IPS-11a (cell line): ENCODE measurements around the gene CD28.

Source experiments
- H3K4me3 ChIP-seq: one replicate; pipeline ENCODE4 v1.5.1; 2013; ENCODE audit warnings: low read depth, low read length, control low read depth

The CD28 gene

GRCh38 chr2:203713381-203713780, 6.9 kb downstream of the CD28 start:
- no peak overlapping the region for H3K4me3 ChIP-seq

GRCh38 chr2:203714112-203714511, 7.7 kb downstream of the CD28 start:
- no peak overlapping the region for H3K4me3 ChIP-seq

- H3K4me3 ChIP-seq: no peak overlapping the region
These were observed 9.3 kb downstream of the CD28 start for GRCh38 chr2:203715744-203716143.

GRCh38 chr2:203718087-203718486, 11.6 kb downstream of the CD28 start:
- no peak overlapping the region for H3K4me3 ChIP-seq

GRCh38 chr2:203719456-203720410, 13.3 kb downstream of the CD28 start:
- no peak overlapping the region for H3K4me3 ChIP-seq

GRCh38 chr2:203720915-203721672, 14.7 kb downstream of the CD28 start:
- no peak overlapping the region for H3K4me3 ChIP-seq

- no peak overlapping the region for H3K4me3 ChIP-seq
These were observed 15.4 kb downstream of the CD28 start for GRCh38 chr2:203721781-203722300.

GRCh38 chr2:203722411-203722810, 16.0 kb downstream of the CD28 start:
- H3K4me3 ChIP-seq: no peak overlapping the region

- H3K4me3 ChIP-seq: no peak overlapping the region
These were observed 21.9 kb downstream of the CD28 start for GRCh38 chr2:203728321-203728720.

- H3K4me3 ChIP-seq: no peak overlapping the region
These were observed 23.8 kb downstream of the CD28 start for GRCh38 chr2:203730076-203730729.

- H3K4me3 ChIP-seq: no peak overlapping the region
These were observed 24.4 kb downstream of the CD28 start for GRCh38 chr2:203730883-203731282.

- H3K4me3 ChIP-seq: no peak overlapping the region
These were observed 25.9 kb downstream of the CD28 start for GRCh38 chr2:203732092-203732952.

GRCh38 chr2:203732953-203733510, 26.6 kb downstream of the CD28 start:
- no peak overlapping the region for H3K4me3 ChIP-seq

- no peak overlapping the region for H3K4me3 ChIP-seq
These were observed 27.2 kb downstream of the CD28 start for GRCh38 chr2:203733684-203734083.

- H3K4me3 ChIP-seq: no peak overlapping the region
These were observed 28.0 kb downstream of the CD28 start for GRCh38 chr2:203734276-203734983.

GRCh38 chr2:203737360-203737759, 30.9 kb downstream of the CD28 start:
- no peak overlapping the region for H3K4me3 ChIP-seq

- no peak overlapping the region for H3K4me3 ChIP-seq
These were observed 32.9 kb downstream of the CD28 start for GRCh38 chr2:203739351-203739750.

GRCh38 chr2:203740871-203741281, 34.4 kb downstream of the CD28 start:
- H3K4me3 ChIP-seq: no peak overlapping the region

GRCh38 chr2:203741566-203741965, 35.1 kb downstream of the CD28 start:
- H3K4me3 ChIP-seq: no peak overlapping the region
